GM18511 (cell line): ENCODE data around the gene ARHGEF5.

Experiments used
- ATAC-seq: cut with Tn5 transposase; IDR thresholded peaks from one replicate; pipeline ENCODE4 v1.9.1; 2021; ENCODE audit warnings: mild to moderate bottlenecking, moderate library complexity; ENCODE audit not compliant: unreplicated experiment

The ARHGEF5 gene

DNA sequence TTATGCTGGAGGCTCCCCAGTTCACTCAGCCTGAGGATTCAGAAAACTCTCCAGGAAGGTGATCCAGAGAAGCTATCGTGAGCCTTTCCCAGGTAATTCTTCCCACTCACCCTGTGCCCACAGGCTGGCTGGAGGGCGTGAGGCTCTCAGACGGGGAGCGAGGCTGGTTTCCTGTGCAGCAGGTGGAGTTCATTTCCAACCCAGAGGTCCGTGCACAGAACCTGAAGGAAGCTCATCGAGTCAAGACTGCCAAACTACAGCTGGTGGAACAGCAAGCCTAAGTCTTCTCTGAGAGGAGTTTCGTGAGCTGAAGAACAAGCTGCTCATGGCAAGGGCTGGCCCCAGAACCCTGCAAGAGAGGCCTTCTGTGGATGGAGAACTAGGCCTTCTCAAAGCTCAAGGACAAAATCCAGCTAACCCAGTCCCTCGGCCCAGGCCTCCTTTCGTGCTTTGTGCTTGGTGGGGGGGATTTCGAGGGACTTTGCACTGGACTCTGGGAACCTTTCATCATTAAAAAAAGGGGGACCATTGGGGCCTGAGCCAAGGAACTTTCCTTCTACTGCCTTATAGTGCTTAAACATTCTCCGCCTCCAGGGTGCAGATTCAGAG is 24.7 kb downstream of the ARHGEF5 start:
- no peak for ATAC-seq

DNA sequence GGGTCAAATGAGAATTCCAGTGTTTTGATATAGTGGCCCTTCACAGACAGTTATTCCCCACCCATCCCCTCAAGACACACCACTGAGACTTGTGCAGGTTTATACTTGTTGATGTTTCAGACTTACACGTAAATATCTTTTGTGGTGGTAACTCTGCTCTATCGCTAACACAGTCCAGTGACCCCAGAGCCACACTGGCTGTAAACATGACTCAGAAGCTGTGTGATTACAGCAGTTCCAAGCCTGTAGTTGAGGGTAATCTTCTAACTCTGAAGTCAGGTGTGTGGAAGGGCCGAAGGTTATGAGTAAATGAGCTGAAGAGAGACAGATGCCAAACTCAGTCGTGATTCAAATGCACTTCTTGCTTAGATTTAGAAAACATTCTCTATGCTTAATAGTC is 28.9 kb downstream of the ARHGEF5 start:
- peak; percentile 61 for ATAC-seq

DNA sequence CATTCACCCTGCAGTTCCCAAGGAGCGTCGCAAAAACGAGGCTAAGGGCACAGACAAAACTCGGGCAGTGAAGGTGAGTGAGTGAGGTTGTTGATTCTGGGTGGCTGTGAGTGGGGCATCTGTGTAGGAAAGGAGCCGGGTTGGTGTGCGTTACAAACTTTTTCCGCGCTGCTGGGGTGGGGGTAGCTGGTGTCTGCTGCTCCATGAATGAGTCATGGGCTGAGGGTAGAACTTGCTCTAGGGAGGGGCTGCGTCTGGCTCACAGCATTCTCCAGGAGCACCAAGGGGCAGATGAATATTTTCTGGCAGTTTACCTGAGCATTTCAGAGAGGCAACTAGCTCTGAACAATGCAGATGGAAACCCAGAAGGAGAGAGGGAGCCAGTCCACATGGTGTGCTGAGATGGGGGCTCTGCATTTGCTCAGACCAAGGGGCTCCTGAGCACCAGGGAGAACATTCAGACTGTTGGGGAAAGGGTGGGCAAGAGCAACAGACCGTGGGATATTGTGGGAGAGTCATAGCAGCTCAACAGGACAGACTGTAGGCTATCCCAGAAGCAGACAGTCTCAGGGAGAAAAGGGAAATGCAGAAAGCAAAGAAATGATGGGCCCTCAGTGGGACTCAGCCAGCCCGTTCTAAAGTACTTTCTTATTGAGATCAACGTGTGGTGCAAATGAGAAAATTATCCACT is 29.5 kb downstream of the ARHGEF5 start:
- no peak for ATAC-seq

DNA sequence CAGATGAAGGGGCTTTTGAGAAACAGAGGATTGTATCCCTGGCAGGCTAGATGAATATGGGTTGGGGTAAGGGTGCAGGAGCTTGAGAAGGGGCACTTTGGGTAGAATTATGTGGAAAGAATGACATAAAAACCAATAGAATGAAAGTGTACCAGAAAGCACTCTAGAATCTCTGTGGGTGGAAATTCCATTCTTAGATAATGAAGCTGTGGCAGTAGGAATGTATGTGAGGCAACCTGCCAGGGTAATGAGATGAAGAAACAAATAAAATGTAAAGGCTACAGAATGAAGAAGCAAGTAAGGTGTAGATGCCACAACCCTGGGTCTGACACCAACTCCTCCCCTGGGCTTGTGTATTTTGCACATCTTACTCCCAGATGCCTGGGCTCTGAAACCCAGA is 31.5 kb downstream of the ARHGEF5 start:
- ATAC-seq = no peak

DNA sequence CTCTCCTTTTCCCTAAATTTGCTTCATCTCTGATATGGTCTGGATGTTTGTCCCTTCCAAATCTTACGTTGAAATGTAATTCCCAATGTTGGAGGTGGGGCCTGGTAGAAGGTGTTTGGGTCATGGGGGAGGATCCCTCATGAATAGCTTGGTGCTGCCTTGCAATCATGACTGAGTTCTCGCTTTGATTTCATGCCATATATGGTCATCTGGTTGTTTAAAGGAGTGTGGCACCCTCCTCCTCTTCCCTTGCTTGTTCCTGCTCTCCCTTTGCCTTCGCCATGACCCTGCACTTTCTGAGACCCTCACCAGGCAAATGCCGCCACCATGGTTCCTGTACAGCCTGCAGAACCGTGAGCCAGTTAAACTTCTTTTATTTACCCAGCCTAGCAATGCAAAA is 33.7 kb downstream of the ARHGEF5 start:
- no peak for ATAC-seq

DNA sequence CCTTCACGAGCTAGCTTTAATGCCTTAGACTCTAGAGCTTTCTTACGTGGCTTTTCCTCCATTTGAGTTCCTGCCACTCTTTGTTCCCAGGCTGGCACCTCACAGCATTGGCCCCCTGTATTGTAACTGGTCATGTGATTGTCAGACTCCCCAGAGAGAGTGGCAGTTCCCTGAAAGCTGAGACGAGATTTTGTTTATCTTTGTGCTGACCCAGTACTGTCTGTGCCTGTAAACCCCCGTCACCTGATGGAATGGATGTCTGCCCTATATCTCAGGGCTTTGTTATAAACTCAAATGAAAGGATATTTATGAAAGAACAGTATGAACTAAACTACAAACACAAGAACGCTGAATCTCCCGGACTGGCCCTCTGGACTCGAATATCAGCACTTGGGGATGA is 35.3 kb downstream of the ARHGEF5 start:
- no peak for ATAC-seq

DNA sequence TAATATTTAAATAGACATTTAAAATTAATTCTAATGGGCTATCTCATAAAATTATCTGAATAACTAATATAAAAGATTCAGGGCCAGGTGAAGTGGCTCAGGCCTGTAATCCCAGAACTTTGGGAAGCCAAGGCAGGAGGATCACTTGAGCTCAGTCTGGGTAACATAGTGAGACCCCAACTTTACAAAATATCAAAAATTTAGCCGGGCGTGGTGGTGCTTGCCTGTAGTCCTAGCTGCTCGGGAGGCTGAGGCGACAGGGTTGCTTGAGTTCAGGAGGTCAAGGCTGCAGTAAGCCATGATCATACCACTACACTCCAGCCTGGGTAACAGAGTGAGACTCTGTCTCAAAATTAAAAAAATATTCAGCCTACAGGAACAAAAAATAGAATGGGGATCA is 35.8 kb downstream of the ARHGEF5 start:
- ATAC-seq = no peak

DNA sequence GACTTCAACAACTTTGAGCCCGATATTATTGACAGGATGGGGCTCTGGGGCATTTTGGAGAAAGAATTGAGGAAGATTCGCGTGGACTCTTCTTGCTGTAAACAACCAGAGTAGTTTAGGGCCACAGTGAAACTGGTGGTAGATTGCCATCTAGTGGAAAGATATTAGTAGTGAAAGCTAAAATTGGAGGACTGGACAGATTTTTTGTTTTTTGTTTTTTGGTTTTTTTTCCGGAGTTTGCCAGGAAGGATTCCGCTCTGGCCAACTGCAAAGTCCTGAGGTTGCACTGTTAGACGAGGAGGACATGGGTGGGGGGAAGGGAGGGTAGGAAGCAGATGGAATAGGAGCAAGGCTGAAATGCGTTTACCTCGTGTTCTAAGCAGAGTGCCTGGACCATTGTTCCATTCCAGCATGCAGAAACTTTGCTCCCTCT is 36.6 kb downstream of the ARHGEF5 start:
- ATAC-seq = peak; percentile 88

DNA sequence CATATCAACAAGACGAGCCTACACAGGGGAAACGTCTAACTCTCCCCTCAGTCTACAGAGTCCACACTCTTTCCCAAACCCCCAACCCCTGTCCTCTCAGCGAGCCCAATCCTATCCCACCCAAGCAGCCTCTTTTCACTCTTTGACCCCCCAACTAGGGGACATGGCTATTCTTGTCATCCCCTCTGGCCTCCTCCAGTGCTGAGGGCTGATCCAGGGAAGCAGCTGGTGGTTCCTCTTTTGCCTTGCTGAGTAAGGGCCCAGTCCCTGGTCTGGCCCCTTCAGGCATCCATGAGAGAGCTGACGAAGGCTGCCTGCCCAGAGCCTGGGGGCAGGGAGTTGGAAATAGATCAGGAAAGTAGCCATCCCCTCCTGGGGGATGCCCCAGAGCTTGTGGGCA is 41.9 kb downstream of the ARHGEF5 start:
- no peak for ATAC-seq

DNA sequence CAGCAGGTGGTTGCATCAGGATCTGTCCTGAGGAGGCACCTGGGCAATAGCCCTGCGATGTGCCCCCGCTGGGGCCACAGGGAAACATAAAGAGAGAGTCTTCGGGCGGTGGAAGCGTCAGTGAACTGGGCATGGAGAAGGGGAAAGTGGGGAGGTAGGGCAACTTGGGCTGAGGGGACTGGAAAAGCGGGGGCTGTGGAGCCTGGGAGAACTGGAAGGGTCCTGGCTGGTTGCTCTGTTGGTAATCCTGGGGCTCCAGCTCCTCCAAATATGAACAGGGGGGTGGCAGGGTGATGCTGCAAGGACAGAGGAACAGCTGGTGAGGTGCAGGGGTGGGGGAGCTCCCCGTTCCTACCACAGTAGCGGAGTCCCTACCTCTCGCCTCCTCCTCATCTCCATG is 43.1 kb downstream of the ARHGEF5 start:
- no peak for ATAC-seq

DNA sequence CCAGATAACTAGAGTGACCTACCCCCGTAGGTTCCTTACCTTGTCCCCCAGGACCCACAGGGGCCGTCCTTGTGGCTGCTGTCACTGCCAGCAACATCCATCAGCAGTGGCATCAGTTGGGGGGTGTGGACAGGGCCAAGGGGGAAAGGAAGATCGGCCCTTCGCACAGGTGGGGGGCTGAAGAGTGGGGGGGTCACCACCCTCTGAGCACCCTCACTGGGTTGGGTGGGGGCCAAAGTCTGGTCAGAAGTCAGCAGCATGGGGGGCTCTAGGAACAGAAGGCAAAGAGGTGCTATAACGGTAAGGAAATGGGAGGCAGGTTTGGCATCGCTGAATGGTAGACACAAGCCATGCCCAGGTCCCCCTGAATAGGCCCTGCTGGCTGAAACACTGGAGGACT is 43.7 kb downstream of the ARHGEF5 start:
- ATAC-seq = no peak

DNA sequence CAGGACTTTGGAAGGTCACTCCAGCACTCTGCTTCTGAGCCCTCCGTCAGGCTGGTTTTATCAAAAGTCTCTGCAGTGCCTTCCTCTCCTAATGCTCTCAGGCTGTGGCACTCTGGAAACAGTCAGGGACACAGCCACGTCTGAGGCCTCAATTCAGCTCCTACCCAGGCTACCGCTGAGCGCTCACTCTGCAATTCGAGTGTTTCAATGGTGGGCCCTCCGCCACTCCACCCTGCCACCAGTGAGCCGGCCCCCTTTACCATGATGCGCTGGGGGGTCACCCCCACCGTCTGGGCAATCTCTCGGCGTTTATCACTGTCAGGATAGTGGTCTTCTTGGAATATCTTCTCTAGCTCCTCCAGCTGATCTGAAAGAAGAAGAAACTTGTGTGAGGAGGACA is 44.7 kb downstream of the ARHGEF5 start:
- ATAC-seq = no peak

DNA sequence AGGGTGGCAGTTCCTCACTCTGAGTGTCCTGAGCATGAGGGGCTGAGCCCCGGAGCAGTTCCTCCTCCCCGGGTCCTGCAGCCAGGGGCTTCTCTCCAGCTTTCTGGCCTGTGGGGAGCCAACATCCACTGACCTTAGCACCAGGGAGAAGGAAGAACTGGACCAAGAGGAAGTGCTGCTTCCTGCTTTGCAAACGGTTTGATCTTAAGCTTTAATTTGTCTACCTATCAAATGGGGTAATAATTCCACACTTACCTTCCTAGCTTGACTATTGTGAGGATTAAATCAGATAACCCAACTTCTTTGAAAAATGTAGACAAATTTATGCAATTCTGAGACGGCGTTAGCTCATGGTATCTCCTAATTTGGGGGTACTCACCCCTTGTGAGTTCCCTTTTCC is 46.3 kb downstream of the ARHGEF5 start:
- ATAC-seq = no peak

DNA sequence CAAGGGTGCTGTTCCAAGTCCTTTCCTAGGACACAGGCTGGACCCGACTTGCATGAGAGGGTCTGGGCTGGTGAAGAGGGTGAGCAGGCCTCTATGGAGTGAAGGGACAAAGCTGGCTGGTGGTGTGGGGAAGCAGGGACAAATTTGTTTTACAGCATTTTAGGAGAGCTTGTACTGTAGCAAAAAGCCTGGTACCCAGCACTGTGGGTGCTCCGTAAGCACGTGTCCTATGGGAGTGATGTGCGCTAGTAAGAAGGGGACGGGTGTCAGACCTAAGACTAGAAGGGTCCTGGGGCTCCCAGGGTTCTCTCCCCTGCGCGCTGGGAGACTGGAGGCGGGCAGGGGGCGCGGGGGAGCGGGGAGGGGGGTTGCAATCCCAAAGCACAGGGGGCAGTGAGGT is 47.9 kb downstream of the ARHGEF5 start:
- ATAC-seq = no peak

DNA sequence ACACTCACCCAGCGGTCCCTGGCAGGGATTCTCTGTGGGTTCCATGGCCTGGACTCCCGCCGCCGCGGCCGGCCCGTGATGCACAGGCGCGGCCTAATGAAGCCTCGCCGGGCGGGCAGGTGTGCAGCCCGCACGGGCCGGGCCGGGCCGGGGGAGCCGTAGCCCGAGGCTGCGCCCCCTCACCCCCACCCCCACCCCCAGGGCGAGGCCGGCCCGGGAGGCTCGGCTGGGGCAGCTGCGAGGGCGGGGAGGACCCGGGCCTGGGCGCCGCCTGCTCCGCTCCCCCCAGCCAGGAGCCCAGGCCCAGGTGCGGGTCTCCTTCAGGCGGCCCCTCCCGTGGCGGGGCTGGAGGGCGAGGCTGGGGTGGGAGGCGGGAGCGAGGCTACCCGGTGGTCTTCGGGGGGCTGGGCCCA is 48.5 kb downstream of the ARHGEF5 start, which contains the start of gene NOBOX:
Gene NOBOX (minus strand): TSS at position 45 of the 413 bp plus-strand sequence.
- no peak for ATAC-seq

DNA sequence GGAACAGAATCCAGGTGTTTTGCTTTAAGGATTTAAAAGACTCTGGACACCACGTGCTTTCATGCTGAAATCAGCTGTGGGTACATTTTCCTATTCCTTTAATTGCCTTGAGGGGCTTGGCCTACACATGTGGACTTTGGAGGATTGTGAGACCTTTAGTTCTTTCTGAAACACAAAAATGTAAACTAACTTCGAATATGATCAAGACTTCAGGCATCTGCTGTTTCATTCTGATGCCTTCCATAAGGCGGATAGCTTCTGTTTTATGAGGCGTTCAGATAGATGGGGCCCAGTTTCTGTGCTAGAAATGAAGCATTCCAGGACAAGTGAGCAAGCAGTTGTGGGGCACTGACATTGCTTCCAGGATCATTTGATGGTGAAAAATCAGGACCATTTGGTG is 49.7 kb downstream of the ARHGEF5 start:
- no peak for ATAC-seq

DNA sequence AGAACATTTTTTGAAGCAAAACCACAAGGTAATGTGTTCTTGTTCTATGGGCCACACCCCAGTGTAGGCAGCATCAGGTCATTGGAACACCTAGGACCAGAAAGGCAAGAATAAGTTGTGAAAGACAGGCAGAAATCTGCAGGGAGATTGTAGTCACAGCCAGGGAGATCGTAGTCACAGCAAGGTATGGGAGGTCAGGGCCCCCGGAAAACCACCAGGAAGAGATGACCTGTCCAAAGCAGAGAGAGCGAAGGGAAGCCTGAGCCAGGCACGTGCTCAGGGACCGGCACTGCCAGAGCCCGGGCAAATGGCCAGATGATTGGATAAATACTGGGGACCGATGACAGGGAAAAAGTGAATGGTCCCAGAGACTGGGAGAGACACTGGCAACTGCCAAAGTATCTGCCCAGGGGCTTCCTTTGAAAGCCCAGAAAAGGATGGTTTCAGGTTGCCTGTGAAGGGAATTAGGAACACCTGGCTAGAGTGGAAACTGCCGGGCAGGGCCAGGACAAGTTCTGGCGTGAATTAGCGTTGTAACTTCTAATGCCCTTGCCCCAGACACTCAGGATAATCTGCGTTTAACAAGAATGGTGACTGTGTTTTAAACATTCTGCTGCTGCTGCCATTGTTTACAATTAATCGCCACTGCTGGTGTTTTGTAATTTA is 52.2 kb downstream of the ARHGEF5 start:
- ATAC-seq = no peak

DNA sequence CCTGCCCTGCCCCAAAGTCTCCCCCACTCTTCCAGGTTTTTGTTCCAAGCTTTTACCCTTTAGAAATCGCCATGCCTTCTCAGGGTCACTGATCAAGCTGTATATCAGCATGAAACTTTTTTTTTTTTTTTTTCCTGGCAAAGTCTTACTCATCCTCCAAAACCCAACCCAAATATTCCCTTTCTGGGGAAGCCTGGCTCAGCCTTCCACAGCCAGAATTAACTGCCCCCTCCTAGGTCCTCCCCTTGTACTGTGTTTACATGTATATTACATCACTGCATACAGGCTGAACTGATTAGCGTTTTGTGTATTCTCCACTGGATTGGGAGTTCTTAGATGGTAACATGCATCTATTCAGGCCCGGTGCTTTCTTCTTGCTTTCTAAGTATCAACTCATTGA is 52.9 kb downstream of the ARHGEF5 start:
- ATAC-seq = no peak

DNA sequence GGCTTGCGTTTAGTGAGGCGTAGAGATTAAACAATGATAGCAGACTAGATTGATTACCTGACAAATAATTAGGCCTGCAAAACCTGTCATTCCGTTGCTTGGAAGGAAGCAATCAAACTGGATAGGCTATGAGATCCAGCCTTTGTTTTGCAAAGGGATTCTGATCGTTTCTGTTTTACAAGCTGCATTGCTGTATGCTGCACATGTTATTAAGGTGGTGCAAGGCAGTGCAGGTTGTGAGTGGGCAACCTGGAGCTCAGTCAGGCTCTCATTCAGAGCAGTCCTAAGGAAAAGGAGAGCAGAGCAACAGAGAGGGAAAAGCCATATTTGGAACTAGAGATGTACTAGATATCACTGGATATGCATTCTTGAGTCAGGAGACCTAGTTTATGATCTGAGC is 55.2 kb downstream of the ARHGEF5 start:
- no peak for ATAC-seq

DNA sequence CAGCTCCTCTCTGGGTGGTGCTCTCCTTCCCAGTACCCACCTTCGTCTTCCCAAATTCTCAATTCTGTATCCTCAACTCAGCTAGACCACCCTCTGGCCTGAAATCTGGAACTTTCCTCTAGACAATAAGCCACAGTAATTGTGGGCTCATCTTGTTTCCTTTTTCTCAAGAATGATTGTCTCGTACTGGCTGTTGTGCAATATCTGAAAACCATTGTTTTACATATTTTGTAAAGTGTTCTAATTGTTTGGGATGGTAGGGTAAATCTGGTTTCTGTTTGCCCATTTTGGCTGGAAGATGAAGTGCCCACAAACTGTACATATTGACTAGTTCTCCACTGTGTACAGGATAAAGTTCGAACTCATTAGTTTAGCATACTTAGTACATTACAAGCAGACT is 59.6 kb downstream of the ARHGEF5 start:
- ATAC-seq = no peak

DNA sequence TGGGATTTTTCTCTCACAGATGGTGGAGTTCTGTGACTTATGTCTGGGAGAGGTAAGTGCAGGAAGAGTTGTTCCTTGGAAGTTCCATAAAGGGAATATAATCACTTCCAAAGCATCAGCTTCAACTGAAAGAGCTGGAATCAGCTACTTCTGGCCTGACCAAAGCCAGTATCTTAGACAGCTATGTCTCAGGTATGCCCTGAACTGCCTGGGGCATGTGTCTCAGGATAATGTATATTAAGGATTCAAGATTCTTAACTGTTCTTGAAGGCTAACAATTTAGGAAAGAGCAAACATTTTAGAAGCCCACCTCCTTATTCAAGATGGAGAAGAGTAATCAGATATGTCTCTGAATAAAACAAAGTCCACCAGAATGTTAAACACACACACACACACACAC is 60.7 kb downstream of the ARHGEF5 start:
- ATAC-seq = no peak

DNA sequence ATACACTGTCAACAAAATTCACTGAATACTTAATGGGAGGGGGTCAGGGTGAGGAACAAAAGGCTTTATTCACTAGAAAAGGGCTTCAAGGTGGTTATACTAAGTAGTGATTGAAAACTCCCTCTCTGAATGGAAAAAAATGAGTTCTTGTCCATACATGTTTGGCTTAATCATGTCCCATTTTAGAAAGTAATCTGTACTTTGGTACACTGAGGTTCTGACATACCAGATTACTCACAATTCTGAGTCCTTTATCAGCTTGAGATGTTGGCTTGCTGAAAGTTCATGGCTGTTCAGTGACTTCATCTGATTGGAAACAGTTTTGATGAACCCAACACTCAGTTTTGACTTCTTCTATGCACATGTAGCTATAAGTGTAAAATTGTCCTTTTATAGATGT is 61.1 kb downstream of the ARHGEF5 start:
- no peak for ATAC-seq
